ENCODE results near the gene ANKHD1. TPM values are rescaled to one million over a fixed set of nuclear protein-coding genes. Genes with fewer than 3 reads are reported as not detected.

Gene ANKHD1
- total RNA-seq, 1 donor from 2014 or later, result 60.6 TPM

- DNase-seq (ENCODE audit: low spot score), result no peak
- ATAC-seq, result no peak
Measured at GRCh38 chr5:140588311-140589070, 186.9 kb downstream of the ANKHD1 start.

Other genes starting within 250 kb of the ANKHD1 start
- 24.6 TPM for gene CYSTM1, start 226.6 kb upstream of the ANKHD1 start, total RNA-seq
- gene PFDN1, start 98.7 kb upstream of the ANKHD1 start, total RNA-seq, result 11.0 TPM
- gene HBEGF, start 55.2 kb upstream of the ANKHD1 start, total RNA-seq, result 0.70 TPM
- 0.10 TPM for gene SLC4A9, start 41.6 kb upstream of the ANKHD1 start, total RNA-seq
- 11.3 TPM for gene EIF4EBP3, start 145.8 kb downstream of the ANKHD1 start, total RNA-seq
- gene SRA1, start 155.6 kb downstream of the ANKHD1 start, total RNA-seq, result 19.5 TPM
- gene APBB3, start 162.8 kb downstream of the ANKHD1 start, total RNA-seq, result 14.1 TPM
- gene SLC35A4, start 163.0 kb downstream of the ANKHD1 start, total RNA-seq, result 32.0 TPM
- 211 TPM for gene CD14, start 231.3 kb downstream of the ANKHD1 start, total RNA-seq
- gene TMCO6, start 237.6 kb downstream of the ANKHD1 start, total RNA-seq, result 15.6 TPM
- 50.5 TPM for gene NDUFA2, start 245.8 kb downstream of the ANKHD1 start, total RNA-seq
- 25.4 TPM for gene IK, start 246.0 kb downstream of the ANKHD1 start, total RNA-seq

All from left lobe of liver (tissue), 2 donors.